ENCODE data around the gene TMEM175. TPM values are rescaled to one million over a fixed set of nuclear protein-coding genes. Genes with fewer than 3 reads are reported as not detected.

TMEM175 gene
- total and polyA plus RNA-seq, 9 of the 15 experiments (the other 6 are each of a cell fraction or from before 2014, with no cell fraction given), result 0.13 to 30.9 (median 9.4) TPM

- no peak overlapping the region for H2AFZ ChIP-seq (ENCODE audit: low read depth, low read length)
- no peaks in the 10 kb centered on the region for H3K27me3 ChIP-seq (ENCODE audit: control insufficient read depth in 2 of 2, insufficient read depth in 2 of 2, low read length in 2 of 2)
- intact Hi-C loops (cut with micrococcal nuclease) (no loop called here), in situ Hi-C loops (cut with MboI) (no loop called here)
- H3K4me1 ChIP-seq (replicated peaks in 1 of 2; ENCODE audit: control insufficient read depth in 2 of 2, insufficient read depth in 2 of 2, low read length in 2 of 2), result peaks cover 0 to 21% of the 10 kb centered on the region in 2 experiments; a peak in 2 of 5 replicates
- TF ChIP-seq BDP1 (IDR thresholded peaks at IDR 0.05; ENCODE audit: insufficient read depth, insufficient read length) (no peak), SNRNP70 (optimal IDR thresholded peaks at IDR 0.05; ENCODE audit: low read depth, low read length) (no peak), ZNF184 (CRISPR knock-in tag; IDR thresholded peaks at IDR 0.05) (no peak), ZBTB2 (IDR thresholded peaks at IDR 0.05) (no peak), ZEB2 (IDR thresholded peaks at IDR 0.05) (no peak), ZNF695 (CRISPR knock-in tag; IDR thresholded peaks at IDR 0.05) (no peak), TAF15 (IDR thresholded peaks at IDR 0.05; ENCODE audit: low read depth, low read length) (no peak), ESRRB (CRISPR knock-in tag; IDR thresholded peaks at IDR 0.05; ENCODE audit: borderline replicate concordance) (no peak), BMI1 (IDR thresholded peaks at IDR 0.05; ENCODE audit: low read length) (no peak), MIER1 (IDR thresholded peaks at IDR 0.05; ENCODE audit: low read depth) (no peak), MTA3 (IDR thresholded peaks at IDR 0.05; ENCODE audit: borderline replicate concordance) (no peak), POLR2AphosphoS2 (IDR thresholded peaks at IDR 0.05; ENCODE audit: low read length) (no peak), RBM22 (IDR thresholded peaks at IDR 0.05; ENCODE audit: low read depth, low read length, poor library complexity, severe bottlenecking) (no peak)
- no TSS peak for BruUV-seq (replicated peaks)
- H3K4me3 ChIP-seq, result no peak overlapping the region
- H3K79me2 ChIP-seq (ENCODE audit: control insufficient read depth, insufficient read depth, low read length), result peaks cover 40% of the 10 kb centered on the region
- FAIRE-seq, result no peak
- peaks cover 3% of the 10 kb centered on the region; the same call in 1 of the 2 replicates for H3K9me3 ChIP-seq (replicated peaks; ENCODE audit: control insufficient read depth, insufficient read depth, low read depth, low read length)
- WGBS (ENCODE audit: insufficient coverage, low coverage, missing lambda C conversion rate), result 91% methylated on average over 4 of the region's 4 CpGs
- no peak for DNase-seq (ENCODE audit: extremely low read depth in 1 of 4, low spot score in 3 of 4)
- no peak overlapping the region for H3K9ac ChIP-seq (ENCODE audit: insufficient read depth in 1 of 2, low read depth in 2 of 2, low read length in 2 of 2)
- no peak overlapping the region for H3K27ac ChIP-seq (ENCODE audit: extremely low read depth, low read depth, low read length)
- ATAC-seq, result no peak
- ChIA-PET CTCF (ENCODE audit: low intra/inter-chr PET ratio) (no interaction called here), POLR2A (interaction anchor here (0.7 kb wide), 1 partner anchor 40 kb away, joined by 3 read pairs; no protein-coding TSS in a partner anchor)
- peaks cover 49% of the 10 kb centered on the region; the same call in 2 of the 3 replicates for H3K36me3 ChIP-seq (ENCODE audit: control insufficient read depth, insufficient read depth, low read length)
- no peaks in the 10 kb centered on the region for H3K9me1 ChIP-seq (ENCODE audit: control insufficient read depth, insufficient read depth, low read length)
- H4K20me1 ChIP-seq (replicated peaks; ENCODE audit: control insufficient read depth, insufficient read depth, low read length), result 0 out of 2 replicates have a peak, but pooled peaks cover 6% of the 10 kb centered on the region
- H3K4me2 ChIP-seq (ENCODE audit: insufficient read depth, low read length), result no peak overlapping the region
Observed at GRCh38 chr4:913280-913618, 19.0 kb upstream of the TMEM175 start.

Data from K562 (cell line).